IMR-90 (cell line): ENCODE results near the gene IL17REL. TPM values are rescaled to one million over a fixed set of nuclear protein-coding genes. Genes with fewer than 3 reads are reported as not detected.

Experiments used
- ATAC-seq: fragments of 200-7000 bp; cut with Tn5 transposase; 2 replicates; pipeline ENCODE4 v1.9.1; 2020; ENCODE audit warnings: low read depth, mild to moderate bottlenecking, moderate library complexity
- BruUV-seq: library from RNA; stranded (reverse); fragments of 400-500 nt; replicated peaks from 2 replicates; lab custom pipeline; 2021; lab: Mats Ljungman, UMichigan
- CTCF ChIA-PET: fragments of 300-600 bp; formaldehyde crosslinking; extraction: SDS; loops from one replicate; lab custom pipeline; 2021; ENCODE audit warnings: antibody characterized with exemption; lab: Yijun Ruan, JAX
- POLR2A ChIA-PET: fragments of 300-600 bp; sonication (Branson Sonifier 250); formaldehyde crosslinking; loops from one replicate; lab custom pipeline; 2022; ENCODE audit warnings: antibody characterized with exemption; ENCODE audit not compliant: unreplicated experiment; lab: Charles Lee
- DNase-seq: peaks from one replicate; pipeline ENCODE4 v3.0.0; 2013
- H2AFZ ChIP-seq: replicated peaks from 2 replicates; pipeline ENCODE3; 2013; ENCODE audit warnings: low read length, mild to moderate bottlenecking; ENCODE audit not compliant: poor library complexity
- H2AK5ac ChIP-seq: 2 replicates; pipeline ENCODE4 v1.6.1; 2013; ENCODE audit warnings: low read depth, low read length, inconsistent platforms
- H2AK9ac ChIP-seq: replicated peaks from 2 replicates; pipeline ENCODE3; 2013; ENCODE audit warnings: mild to moderate bottlenecking, low read depth, low read length, moderate library complexity; ENCODE audit not compliant: poor library complexity
- H2BK120ac ChIP-seq: 2 replicates; pipeline ENCODE4 v1.6.1; 2013; ENCODE audit warnings: low read depth, low read length, inconsistent platforms
- H2BK15ac ChIP-seq: 3 replicates; pipeline ENCODE4 v1.6.1; 2013; ENCODE audit warnings: low read depth, low read length, inconsistent platforms
- H2BK20ac ChIP-seq: 2 replicates; pipeline ENCODE4 v1.6.1; 2013; ENCODE audit warnings: low read depth, mild to moderate bottlenecking, inconsistent platforms, low read length, moderate library complexity
- H2BK5ac ChIP-seq: 2 replicates; pipeline ENCODE4 v1.6.1; 2013; ENCODE audit warnings: mild to moderate bottlenecking, low read depth, low read length, inconsistent platforms; ENCODE audit not compliant: poor library complexity, severe bottlenecking
- H3K14ac ChIP-seq: replicated peaks from 2 replicates; pipeline ENCODE4 v1.6.1; 2013; ENCODE audit warnings: low read depth, low read length, inconsistent platforms
- H3K18ac ChIP-seq: 2 replicates; pipeline ENCODE4 v1.6.1; 2013; ENCODE audit warnings: low read depth, low read length, control low read depth
- H3K23ac ChIP-seq: 2 replicates; pipeline ENCODE4 v1.6.1; 2013; ENCODE audit warnings: low read depth, low read length, inconsistent platforms
- H3K27ac ChIP-seq: 2 replicates; pipeline ENCODE4 v1.5.1; 2013; ENCODE audit warnings: mild to moderate bottlenecking, control low read depth, low read length; ENCODE audit not compliant: insufficient read depth
- H3K27me3 ChIP-seq: 2 replicates; pipeline ENCODE4 v1.6.1; 2013; ENCODE audit warnings: low read length; ENCODE audit not compliant: control insufficient read depth, insufficient read depth
- H3K36me3 ChIP-seq: 2 replicates; pipeline ENCODE4 v1.6.1; 2013; ENCODE audit warnings: low read length, mixed read lengths; ENCODE audit not compliant: control insufficient read depth, insufficient read depth
- H3K4ac ChIP-seq: 2 replicates; pipeline ENCODE4 v1.6.1; 2013; ENCODE audit warnings: low read depth, low read length, inconsistent platforms
- H3K4me1 ChIP-seq: 2 replicates; pipeline ENCODE4 v1.6.1; 2013; ENCODE audit warnings: low read length, mixed read lengths; ENCODE audit not compliant: control insufficient read depth, insufficient read depth
- H3K4me2 ChIP-seq: 2 replicates; pipeline ENCODE4 v1.6.1; 2013; ENCODE audit warnings: low read depth, mild to moderate bottlenecking, control low read depth, low read length, moderate library complexity
- H3K4me3 ChIP-seq: 2 replicates; pipeline ENCODE4 v1.5.1; 2013; ENCODE audit warnings: low read depth, mild to moderate bottlenecking, control low read depth, low read length, moderate library complexity; ENCODE audit not compliant: insufficient read depth
- H3K56ac ChIP-seq: 2 replicates; pipeline ENCODE4 v1.6.1; 2013; ENCODE audit warnings: low read length, inconsistent platforms; ENCODE audit not compliant: insufficient read depth; ENCODE audit errors: extremely low read depth
- H3K79me1 ChIP-seq, 2 experiments: 2 replicates each; pipeline ENCODE4 v1.6.1; 2013; ENCODE audit warnings: low read length in 2 of 2, inconsistent platforms in 1 of 2, low read depth in 1 of 2
- H3K9ac ChIP-seq: 2 replicates; pipeline ENCODE4 v1.6.1; 2013; ENCODE audit warnings: low read depth, low read length, control low read depth
- H3K9me1 ChIP-seq: 2 replicates; pipeline ENCODE4 v1.6.1; 2013; ENCODE audit warnings: low read length, inconsistent platforms; ENCODE audit not compliant: insufficient read depth
- H3K9me3 ChIP-seq: 2 replicates; pipeline ENCODE4 v1.6.1; 2013; ENCODE audit warnings: low read length; ENCODE audit not compliant: control insufficient read depth, insufficient read depth
- H4K20me1 ChIP-seq: 2 replicates; pipeline ENCODE4 v1.6.1; 2013; ENCODE audit warnings: low read length, inconsistent platforms; ENCODE audit not compliant: insufficient read depth
- H4K5ac ChIP-seq: 2 replicates; pipeline ENCODE4 v1.6.1; 2013; ENCODE audit warnings: mild to moderate bottlenecking, low read depth, low read length, control low read depth
- H4K8ac ChIP-seq, 2 experiments: 2 replicates each; pipeline ENCODE4 v1.6.1; 2013; ENCODE audit warnings: low read depth in 2 of 2, low read length in 2 of 2, control low read depth in 1 of 2, inconsistent platforms in 1 of 2
- H4K91ac ChIP-seq: 2 replicates; pipeline ENCODE4 v1.6.1; 2013; ENCODE audit warnings: low read depth, low read length, inconsistent platforms; ENCODE audit not compliant: insufficient read depth
- ELK1 ChIP-seq: fragments of 150-350 bp; IDR thresholded peaks from 2 replicates; pipeline ENCODE4 v1.6.1; 2016; ENCODE audit warnings: low read depth, mild to moderate bottlenecking, low read length, moderate library complexity, borderline replicate concordance
- FOS ChIP-seq: fragments of 150-350 bp; IDR thresholded peaks from 2 replicates; pipeline ENCODE4 v1.6.1; 2016; ENCODE audit warnings: low read depth, low read length
- NFE2L2 ChIP-seq: fragments of 150-350 bp; IDR thresholded peaks from 2 replicates; pipeline ENCODE4 v1.6.1; 2016; ENCODE audit warnings: low read depth, mild to moderate bottlenecking, low read length
- RFX5 ChIP-seq: IDR thresholded peaks from 2 replicates; pipeline ENCODE4 v1.8.0; 2012; ENCODE audit warnings: low read depth, mild to moderate bottlenecking, low read length, moderate library complexity
- WGBS, 2 experiments: methylation state at CpG; one replicate each; pipeline versions ENCODE4 v1.1.5 to v1.1.7; 2013; ENCODE audit warnings: missing lambda C conversion rate in 2 of 2; ENCODE audit not compliant: insufficient read length in 1 of 2; ENCODE audit errors: extremely low coverage in 2 of 2; 5-methylcytosine and 5-hydroxymethylcytosine counted together
- dilution Hi-C: fragments of 300-500 bp; cut with HindIII; formaldehyde crosslinking; loops from one replicate; pipeline ENCODE4 v1.14.3; 2018; ENCODE audit warnings: low sequenced_read_pairs; ENCODE audit not compliant: unreplicated experiment
- in situ Hi-C: fragments of 300-500 bp; cut with MboI; formaldehyde crosslinking; loops from 3 replicates; pipeline ENCODE4 v1.14.3; 2019; ENCODE audit warnings: low sequenced_read_pairs, inconsistent platforms, mixed read lengths
- intact Hi-C: fragments of 100-400 bp; cut with micrococcal nuclease; formaldehyde crosslinking; loops from 2 replicates; pipeline ENCODE4 v1.10.0; 2022
- polyA plus RNA-seq, 3 experiments: library from polyadenylated mRNA; depleted of rRNA; stranded (reverse); fragments of >200 nt; gene quantifications; 2 replicates each; pipeline ENCODE4 v1.2.3, GENCODE V29; 2012; ENCODE audit warnings: low replicate concordance in 1 of 3
- total RNA-seq: library from RNA; depleted of rRNA; stranded (reverse); fragments of >200 nt; gene quantifications from 2 replicates; pipeline ENCODE4 v1.2.3, GENCODE V29; 2012

IL17REL gene
- total and polyA plus RNA-seq, 2 of the 4 experiments (the other 2 are of a cell fraction) = not detected

DNA sequence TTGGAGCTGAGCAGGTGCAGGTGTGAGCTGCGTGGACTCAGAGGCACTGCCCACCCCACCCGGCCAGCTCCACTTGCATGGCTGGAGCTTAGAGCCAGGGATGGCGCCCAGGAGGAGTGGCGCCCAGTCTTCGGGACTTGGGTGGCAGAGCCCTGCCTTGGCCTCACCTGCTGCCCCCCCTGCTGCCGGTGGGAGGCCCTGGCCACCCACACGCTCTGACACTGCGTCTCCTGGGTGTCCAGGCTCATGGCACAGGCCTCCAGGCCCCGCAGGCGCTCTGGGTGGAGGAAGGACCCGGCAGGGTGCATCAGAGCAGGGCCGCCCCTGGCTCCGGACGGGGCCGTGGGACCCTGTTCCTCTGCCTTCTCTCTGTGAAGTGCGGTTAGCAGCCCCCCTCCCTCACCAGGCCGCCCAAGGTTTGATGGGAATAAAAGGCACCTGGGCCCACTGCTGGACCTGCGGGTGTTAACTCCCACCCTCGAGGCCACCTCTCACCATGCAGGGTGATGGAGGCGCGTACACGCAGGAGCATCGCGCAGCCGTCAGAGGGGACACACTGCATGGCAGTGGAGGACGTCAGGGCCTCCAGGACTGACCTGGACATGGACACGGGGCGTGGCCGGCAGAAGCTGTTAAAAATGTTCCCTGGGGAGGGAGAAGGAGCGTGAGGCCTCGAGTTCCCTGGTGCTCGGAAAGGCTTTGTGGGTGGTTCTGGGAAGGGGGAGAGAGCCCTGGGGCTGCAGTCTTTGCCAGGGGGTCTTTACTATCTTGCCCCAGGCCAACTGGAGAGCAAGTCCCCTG is 11.8 kb downstream of the IL17REL start:
- no peak for ATAC-seq
- Histone ChIP-seq H3K36me3 (no peaks in the 10 kb centered on the region), H3K9me3 (no peaks in the 10 kb centered on the region), H2BK15ac (no peak overlapping the region), H3K9ac (no peak overlapping the region), H3K27ac (no peak overlapping the region), H3K4me1 (peaks cover 2% of the 10 kb centered on the region; the same call in 1 of the 2 replicates), H4K20me1 (no peaks in the 10 kb centered on the region), H3K4me2 (no peak overlapping the region), H2AFZ (no peak overlapping the region), H3K4me3 (no peak overlapping the region), H4K8ac (no peak overlapping the region), H2AK9ac (no peak overlapping the region), H3K23ac (no peak overlapping the region), H3K14ac (no peak overlapping the region), H3K27me3 (peaks cover 20% of the 10 kb centered on the region), H2AK5ac (no peak overlapping the region), H2BK120ac (no peak overlapping the region), H2BK20ac (no peak overlapping the region), H3K4ac (no peak overlapping the region), H3K18ac (no peak overlapping the region), H2BK5ac (no peak overlapping the region), H3K9me1 (peaks cover 4% of the 10 kb centered on the region; the same call in 1 of the 2 replicates), H3K56ac (no peak overlapping the region), H4K91ac (no peak overlapping the region), H4K5ac (no peak overlapping the region), H3K79me1 (no peaks in the 10 kb centered on the region)
- TF ChIP-seq NFE2L2 (no peak), ELK1 (no peak), FOS (no peak), RFX5 (no peak)
- WGBS, 2 experiments = 91% methylated on average over 17 of the region's 32 CpGs; no CpG with 5 or more reads in 1 of the 2 experiments
- in situ Hi-C loops = no loop called here
- CTCF ChIA-PET = interaction anchor here (0.8 kb wide), 1 partner anchor 29 kb away, joined by 3 read pairs; no protein-coding TSS in a partner anchor
- BruUV-seq = no TSS peak
- POLR2A ChIA-PET = no interaction called here
- no peak for DNase-seq
- dilution Hi-C loops = no loop called here
- intact Hi-C loops = no loop called here
